Skeletal muscle satellite cell (primary cell): ENCODE data around the gene MUC22.
"Not testable (repeated sequence)": the region's sequence is repeated elsewhere in the genome, so short reads cannot be mapped to it uniquely, and the experiment has no call there.

Experiments
- H3K27me3 ChIP-seq: 2 replicates; pipeline ENCODE4 v1.7.0; 2013; ENCODE audit warnings: low read length; ENCODE audit not compliant: control insufficient read depth, insufficient read depth
- H3K36me3 ChIP-seq: 2 replicates; pipeline ENCODE4 v1.7.0; 2013; ENCODE audit warnings: mild to moderate bottlenecking, control low read depth, low read length; ENCODE audit not compliant: insufficient read depth
- H3K4me1 ChIP-seq: 2 replicates; pipeline ENCODE4 v1.7.0; 2013; ENCODE audit warnings: low read length; ENCODE audit not compliant: control insufficient read depth, insufficient read depth
- H3K4me2 ChIP-seq: 2 replicates; pipeline ENCODE4 v1.7.0; 2013; ENCODE audit warnings: mild to moderate bottlenecking, low read length
- H3K4me3 ChIP-seq: 2 replicates; pipeline ENCODE4 v1.7.0; 2013; ENCODE audit warnings: low read length
- H3K9ac ChIP-seq: 2 replicates; pipeline ENCODE4 v1.7.0; 2013; ENCODE audit warnings: mild to moderate bottlenecking, low read depth, low read length, moderate library complexity
- H3K9me3 ChIP-seq: replicated peaks from 2 replicates; pipeline ENCODE4 v1.7.0; 2013; ENCODE audit warnings: mild to moderate bottlenecking, control low read depth, low read length

The MUC22 gene

GRCh38 chr6:31065556-31065955 lies 55.3 kb downstream of the MUC22 start:
- Histone ChIP-seq H3K9ac (no peak overlapping the region), H3K27me3 (peaks cover 21% of the 10 kb centered on the region), H3K4me3 (no peak overlapping the region), H3K36me3 (no peaks in the 10 kb centered on the region), H3K4me2 (no peak overlapping the region), H3K9me3 (no peaks in the 10 kb centered on the region), H3K4me1 (no peaks in the 10 kb centered on the region)

DNA sequence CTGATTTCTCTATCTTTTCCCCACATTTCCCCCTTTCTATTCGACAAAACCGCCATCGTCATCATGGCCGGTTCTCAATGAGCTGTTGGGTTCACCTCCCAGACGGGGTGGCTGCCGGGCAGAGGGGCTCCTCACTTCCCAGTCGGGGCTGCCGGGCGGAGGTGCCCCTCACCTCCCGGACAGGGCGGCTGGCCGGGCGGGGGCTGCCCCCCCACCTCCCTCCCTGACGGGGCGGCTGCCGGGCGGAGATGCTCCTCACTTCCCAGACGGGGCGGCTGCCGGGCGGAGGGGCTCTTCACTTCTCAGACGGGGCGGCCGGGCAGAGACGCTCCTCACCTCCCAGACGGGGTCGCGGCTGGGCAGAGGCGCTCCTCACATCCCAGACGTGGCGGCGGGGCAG lies 56.8 kb downstream of the MUC22 start:
- H3K9me3 ChIP-seq, H3K36me3 ChIP-seq, H3K9ac ChIP-seq, H3K4me1 ChIP-seq, H3K4me3 ChIP-seq, H3K4me2 ChIP-seq: not testable (repeated sequence)
- peaks cover 14% of the 10 kb centered on the region for H3K27me3 ChIP-seq

- not testable (repeated sequence) for H3K9me3 ChIP-seq, H3K27me3 ChIP-seq, H3K9ac ChIP-seq, H3K4me2 ChIP-seq, H3K36me3 ChIP-seq, H3K4me3 ChIP-seq, H3K4me1 ChIP-seq
These were observed 57.8 kb downstream of the MUC22 start for GRCh38 chr6:31067891-31068668.

DNA sequence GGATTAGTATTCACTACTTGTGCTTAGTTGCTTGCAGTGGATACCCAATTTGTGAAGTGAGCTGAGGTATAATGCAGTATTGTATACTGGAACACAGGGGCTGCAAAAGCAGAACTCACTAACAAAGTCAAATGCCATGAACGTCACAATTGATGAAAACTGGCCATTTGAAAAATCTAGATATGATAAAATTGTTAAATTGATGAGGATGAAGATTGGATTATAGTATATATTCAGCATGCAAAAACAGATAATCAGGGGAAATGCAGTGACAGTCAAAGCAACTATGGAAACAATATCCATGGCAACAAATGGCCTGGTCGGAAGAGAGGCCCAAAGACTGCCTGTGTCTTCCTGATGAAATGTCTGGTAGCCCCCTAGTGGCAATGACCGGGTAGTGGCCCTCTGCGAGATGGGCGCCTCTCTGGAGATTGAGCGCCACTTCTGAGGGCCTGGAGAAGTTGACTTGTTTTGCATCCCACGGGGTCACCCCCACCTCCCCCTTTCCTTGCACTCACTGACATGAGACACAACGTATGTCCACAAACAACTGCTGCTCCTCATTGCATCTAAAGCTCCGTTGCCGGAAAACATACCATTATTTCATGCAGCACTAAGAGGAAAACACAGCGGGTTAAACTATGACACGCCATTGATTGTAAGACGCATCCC lies 58.5 kb downstream of the MUC22 start:
- Histone ChIP-seq H3K27me3 (peaks cover 3% of the 10 kb centered on the region), H3K4me3 (no peak overlapping the region), H3K9ac (no peak overlapping the region), H3K36me3 (no peaks in the 10 kb centered on the region), H3K9me3 (no peaks in the 10 kb centered on the region), H3K4me2 (no peak overlapping the region), H3K4me1 (peaks cover 15% of the 10 kb centered on the region)

DNA sequence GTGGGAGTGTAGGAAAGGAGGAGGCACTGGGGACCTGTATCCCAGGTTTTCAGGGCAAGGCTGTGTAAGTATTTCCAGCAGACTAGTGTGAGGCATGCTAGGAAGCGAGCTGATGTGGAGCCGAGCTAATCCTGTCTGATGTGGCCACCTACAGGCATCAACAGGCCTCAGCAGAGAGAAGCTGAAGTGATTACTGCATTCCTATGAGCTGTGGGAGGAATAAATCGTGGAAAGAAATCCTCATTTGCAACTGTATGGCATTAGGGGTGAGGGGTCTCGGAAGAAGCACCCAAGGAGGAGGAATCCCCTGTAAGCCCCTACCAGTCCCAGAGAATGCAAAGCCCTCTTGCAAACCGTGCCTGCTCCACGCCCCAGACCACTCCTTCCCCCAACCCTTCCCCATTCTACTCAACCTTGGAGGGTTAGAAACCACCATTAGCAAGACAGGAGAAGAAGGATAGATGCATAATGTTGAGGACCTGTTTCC lies 60.5 kb downstream of the MUC22 start:
- H3K4me1 ChIP-seq = peaks cover 21% of the 10 kb centered on the region
- no peak overlapping the region for H3K4me2 ChIP-seq
- no peaks in the 10 kb centered on the region for H3K9me3 ChIP-seq
- H3K36me3 ChIP-seq = no peaks in the 10 kb centered on the region
- no peak overlapping the region for H3K9ac ChIP-seq
- no peaks in the 10 kb centered on the region for H3K27me3 ChIP-seq
- H3K4me3 ChIP-seq = no peak overlapping the region

DNA sequence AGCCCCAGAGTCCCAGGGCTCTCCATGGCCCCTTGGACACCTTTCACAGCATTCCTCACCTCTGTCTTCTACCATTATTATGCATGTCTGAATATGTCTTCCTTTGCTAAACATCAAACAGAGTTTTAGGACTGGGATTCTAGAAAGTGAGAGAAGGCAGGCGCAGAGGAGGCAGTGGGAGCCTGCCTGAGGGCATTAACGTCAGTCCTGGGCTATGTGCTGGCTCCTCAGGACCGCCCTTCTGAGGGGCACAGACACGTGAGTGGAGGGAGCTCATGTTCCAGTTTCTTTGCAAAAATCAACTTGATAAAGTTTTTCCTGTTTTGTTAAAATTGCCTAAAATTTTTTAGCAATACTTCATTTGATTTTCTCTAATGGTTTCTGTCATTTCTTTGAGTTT lies 64.1 kb downstream of the MUC22 start:
- Histone ChIP-seq H3K9ac (no peak overlapping the region), H3K36me3 (no peaks in the 10 kb centered on the region), H3K27me3 (no peaks in the 10 kb centered on the region), H3K4me3 (no peak overlapping the region), H3K4me2 (no peak overlapping the region), H3K4me1 (peaks cover 33% of the 10 kb centered on the region), H3K9me3 (no peaks in the 10 kb centered on the region)

- Histone ChIP-seq H3K9me3 (no peaks in the 10 kb centered on the region), H3K4me3 (no peak overlapping the region), H3K4me2 (no peak overlapping the region), H3K9ac (no peak overlapping the region), H3K4me1 (peaks cover 36% of the 10 kb centered on the region), H3K36me3 (no peaks in the 10 kb centered on the region), H3K27me3 (no peaks in the 10 kb centered on the region)
These were observed 65.3 kb downstream of the MUC22 start for GRCh38 chr6:31075528-31075927.

GRCh38 chr6:31076611-31077010 lies 66.3 kb downstream of the MUC22 start:
- no peaks in the 10 kb centered on the region for H3K27me3 ChIP-seq
- H3K36me3 ChIP-seq = no peaks in the 10 kb centered on the region
- no peaks in the 10 kb centered on the region for H3K9me3 ChIP-seq
- H3K4me3 ChIP-seq = no peak overlapping the region
- peaks cover 36% of the 10 kb centered on the region for H3K4me1 ChIP-seq
- H3K4me2 ChIP-seq = no peak overlapping the region
- no peak overlapping the region for H3K9ac ChIP-seq

GRCh38 chr6:31079656-31080261 lies 69.5 kb downstream of the MUC22 start:
- no peak overlapping the region for H3K4me3 ChIP-seq
- H3K9ac ChIP-seq = peak overlapping the region; percentile 11
- no peaks in the 10 kb centered on the region for H3K27me3 ChIP-seq
- H3K9me3 ChIP-seq = no peaks in the 10 kb centered on the region
- H3K4me1 ChIP-seq = peaks cover 28% of the 10 kb centered on the region
- H3K4me2 ChIP-seq = peak overlapping the region; percentile 50
- H3K36me3 ChIP-seq = no peaks in the 10 kb centered on the region

- Histone ChIP-seq H3K4me3 (no peak overlapping the region), H3K4me2 (no peak overlapping the region), H3K9me3 (no peaks in the 10 kb centered on the region), H3K36me3 (no peaks in the 10 kb centered on the region), H3K9ac (no peak overlapping the region), H3K4me1 (peaks cover 22% of the 10 kb centered on the region), H3K27me3 (no peaks in the 10 kb centered on the region)
These were observed 71.6 kb downstream of the MUC22 start for GRCh38 chr6:31081872-31082271.

DNA sequence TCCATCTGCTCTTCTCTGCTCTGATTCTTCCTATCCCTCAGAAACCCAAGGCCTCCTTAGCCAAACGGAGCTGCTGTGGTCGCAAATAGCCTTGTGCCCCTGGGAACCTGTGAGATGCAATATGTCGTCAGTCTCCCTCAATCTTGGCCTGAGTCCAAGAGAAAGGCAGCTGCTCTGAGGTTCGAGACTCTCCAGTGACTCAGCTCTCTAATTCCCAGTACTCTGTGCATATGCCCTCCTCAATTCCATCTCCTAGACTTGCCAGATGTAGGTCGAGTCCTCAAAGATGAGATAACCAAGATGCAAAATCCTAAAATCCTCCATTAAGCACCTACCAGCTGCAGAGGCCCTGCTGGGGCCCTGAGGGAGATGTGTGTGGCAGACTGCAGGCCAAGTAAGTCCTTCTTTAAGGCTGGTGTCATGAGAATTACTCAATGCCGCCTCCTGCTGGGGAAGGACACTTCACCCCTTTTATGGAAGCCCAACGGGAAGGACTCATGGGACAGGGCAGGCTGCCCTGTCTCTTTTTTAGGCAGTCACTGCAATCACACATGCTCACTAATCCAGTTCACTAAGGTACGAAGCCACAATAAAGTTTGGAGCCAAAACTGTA lies 73.6 kb downstream of the MUC22 start:
- Histone ChIP-seq H3K9me3 (no peaks in the 10 kb centered on the region), H3K9ac (no peak overlapping the region), H3K4me2 (no peak overlapping the region), H3K27me3 (no peaks in the 10 kb centered on the region), H3K36me3 (no peaks in the 10 kb centered on the region), H3K4me1 (peaks cover 27% of the 10 kb centered on the region), H3K4me3 (no peak overlapping the region)
